BJ (cell line): ENCODE data around the gene FAM53A. TPM values are rescaled to one million over a fixed set of nuclear protein-coding genes. Genes with fewer than 3 reads are reported as not detected.

Experiments used
- CTCF ChIA-PET: fragments of 350-600 bp; formaldehyde crosslinking; extraction: SDS; loops from one replicate; lab custom pipeline; 2021; ENCODE audit warnings: antibody characterized with exemption, inconsistent platforms; lab: Yijun Ruan, JAX
- POLR2A ChIA-PET: fragments of 300-600 bp; sonication (Branson Sonifier 250); formaldehyde crosslinking; extraction: SDS; loops from one replicate; lab custom pipeline; 2021; ENCODE audit warnings: antibody characterized with exemption; lab: Charles Lee
- DNase-seq: peaks from one replicate; pipeline ENCODE4 v3.0.0-alpha.2; 2011; ENCODE audit warnings: low read depth
- H3K27me3 ChIP-seq: 2 replicates; pipeline ENCODE4 v1.6.0; 2011; ENCODE audit warnings: low read length; ENCODE audit not compliant: control insufficient read depth, insufficient read depth
- H3K36me3 ChIP-seq: 2 replicates; pipeline ENCODE4 v1.5.1; 2011; ENCODE audit warnings: low read length; ENCODE audit not compliant: control insufficient read depth, insufficient read depth
- H3K4me3 ChIP-seq: 2 replicates; pipeline ENCODE4 v1.5.1; 2011; ENCODE audit warnings: low read depth, mild to moderate bottlenecking, control low read depth, low read length
- polyA plus RNA-seq: library from polyadenylated mRNA; depleted of rRNA; stranded (reverse); fragments of >200 nt; gene quantifications from 2 replicates; pipeline ENCODE4 v1.2.3, GENCODE V29; 2011
- TF ChIP-seq, protein P1 (sequence below): IDR thresholded peaks from 2 replicates; pipeline ENCODE4 v1.5.1; 2011; ENCODE audit warnings: low read depth, mild to moderate bottlenecking, control low read depth, inconsistent platforms, low read length, moderate library complexity; ENCODE audit not compliant: insufficient read depth

The FAM53A gene
- polyA plus RNA-seq, 1 experiment: 3.7 TPM

DNA sequence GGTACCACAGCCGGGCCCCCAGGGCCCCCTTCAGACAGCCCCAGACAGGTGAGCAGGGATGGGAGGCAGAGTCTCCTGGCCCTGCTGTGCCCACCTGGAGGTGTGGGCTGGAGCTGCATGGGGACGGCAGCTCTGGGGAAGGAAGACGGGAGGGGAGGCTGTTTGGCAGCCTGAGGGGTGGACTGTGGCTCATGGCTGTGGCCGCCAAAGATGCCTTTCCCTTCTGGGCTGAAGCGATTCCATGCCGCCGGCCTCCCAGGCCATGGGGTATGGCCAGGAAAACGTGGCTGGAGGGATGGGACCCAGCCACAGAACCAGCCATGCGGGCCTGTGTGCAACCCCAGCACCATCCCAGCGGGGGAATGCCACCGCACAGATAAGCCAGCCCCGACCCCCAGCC lies 65.7 kb downstream of the FAM53A start:
- no peak overlapping the region for H3K4me3 ChIP-seq
- TF ChIP-seq, protein P1, sequence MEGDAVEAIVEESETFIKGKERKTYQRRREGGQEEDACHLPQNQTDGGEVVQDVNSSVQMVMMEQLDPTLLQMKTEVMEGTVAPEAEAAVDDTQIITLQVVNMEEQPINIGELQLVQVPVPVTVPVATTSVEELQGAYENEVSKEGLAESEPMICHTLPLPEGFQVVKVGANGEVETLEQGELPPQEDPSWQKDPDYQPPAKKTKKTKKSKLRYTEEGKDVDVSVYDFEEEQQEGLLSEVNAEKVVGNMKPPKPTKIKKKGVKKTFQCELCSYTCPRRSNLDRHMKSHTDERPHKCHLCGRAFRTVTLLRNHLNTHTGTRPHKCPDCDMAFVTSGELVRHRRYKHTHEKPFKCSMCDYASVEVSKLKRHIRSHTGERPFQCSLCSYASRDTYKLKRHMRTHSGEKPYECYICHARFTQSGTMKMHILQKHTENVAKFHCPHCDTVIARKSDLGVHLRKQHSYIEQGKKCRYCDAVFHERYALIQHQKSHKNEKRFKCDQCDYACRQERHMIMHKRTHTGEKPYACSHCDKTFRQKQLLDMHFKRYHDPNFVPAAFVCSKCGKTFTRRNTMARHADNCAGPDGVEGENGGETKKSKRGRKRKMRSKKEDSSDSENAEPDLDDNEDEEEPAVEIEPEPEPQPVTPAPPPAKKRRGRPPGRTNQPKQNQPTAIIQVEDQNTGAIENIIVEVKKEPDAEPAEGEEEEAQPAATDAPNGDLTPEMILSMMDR: no peak
- ChIA-PET CTCF (interaction anchor here (2.6 kb wide), 1 partner anchor 12 kb away, joined by 15 read pairs; no protein-coding TSS in a partner anchor), POLR2A (no interaction called here)
- H3K36me3 ChIP-seq: no peaks in the 10 kb centered on the region
- DNase-seq: no peak
- H3K27me3 ChIP-seq: no peaks in the 10 kb centered on the region

DNA sequence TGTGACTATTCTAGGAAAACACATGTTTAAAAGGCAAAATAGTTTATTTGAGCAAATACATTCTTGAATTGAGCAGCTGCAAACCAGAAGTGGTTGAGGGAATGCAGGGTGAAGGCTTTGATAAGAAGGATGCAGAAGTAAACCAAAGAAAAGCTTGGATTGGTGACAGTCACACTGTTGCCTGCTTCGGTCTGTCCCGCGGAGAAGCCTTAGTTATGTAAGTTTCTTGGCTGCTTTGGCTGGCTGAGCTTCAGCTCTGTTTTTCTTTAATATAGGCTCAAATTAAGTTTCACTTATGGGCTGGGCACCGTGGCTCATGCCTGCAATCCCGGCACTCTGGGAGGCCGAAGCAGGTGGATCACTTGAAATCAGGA lies 67.6 kb downstream of the FAM53A start:
- H3K27me3 ChIP-seq: no peaks in the 10 kb centered on the region
- no peak for DNase-seq
- TF ChIP-seq, protein P1: no peak
- ChIA-PET POLR2A (interaction anchor here (0.5 kb wide), 1 partner anchor 368 kb away, joined by 4 read pairs; no protein-coding TSS in a partner anchor), CTCF (interaction anchor here (0.8 to 2.6 kb wide), 2 partner anchors 11 to 13 kb away, joined by 3 to 15 read pairs; no protein-coding TSS in a partner anchor)
- no peaks in the 10 kb centered on the region for H3K36me3 ChIP-seq
- H3K4me3 ChIP-seq: no peak overlapping the region

DNA sequence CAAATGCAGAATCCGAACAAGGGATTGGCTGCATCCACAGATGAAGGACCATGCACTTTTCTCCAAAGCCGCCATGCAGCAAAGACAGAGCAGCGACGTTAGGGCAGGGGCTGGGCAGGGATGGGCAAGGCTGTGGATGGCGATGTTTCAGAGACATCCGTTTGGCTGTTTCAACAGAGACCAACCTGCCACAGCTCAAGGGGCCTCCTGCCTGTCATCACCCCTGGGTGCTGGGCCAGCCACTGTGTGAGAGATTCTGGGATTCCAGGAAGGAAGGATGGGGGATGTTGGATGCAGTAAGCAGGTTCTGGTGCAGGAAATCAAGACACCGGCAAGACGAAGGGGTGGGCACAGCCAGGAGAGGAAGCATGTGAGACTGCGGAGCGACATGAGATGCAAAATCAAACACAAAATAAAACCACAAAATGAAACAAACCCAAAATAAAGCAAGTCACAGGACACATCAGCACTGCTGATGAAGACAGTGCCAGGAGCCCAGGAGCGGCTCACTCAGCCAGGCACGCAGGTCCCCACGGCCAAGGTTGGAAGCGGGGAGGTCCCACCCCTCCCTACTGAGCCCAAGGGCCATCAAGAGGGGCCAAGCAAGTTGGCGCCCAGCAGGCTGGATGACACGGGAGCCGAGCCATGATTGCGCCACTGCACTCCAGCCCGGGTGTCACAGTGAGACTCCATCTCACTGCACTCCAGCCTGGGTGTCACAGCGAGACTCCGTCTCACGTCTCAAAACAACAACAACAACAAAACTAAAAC lies 68.1 kb downstream of the FAM53A start:
- CTCF ChIA-PET: interaction anchor here (0.8 to 2.6 kb wide), 2 partner anchors 12 to 14 kb away, joined by 3 to 15 read pairs; no protein-coding TSS in a partner anchor
- POLR2A ChIA-PET: no interaction called here
- Histone ChIP-seq H3K4me3 (no peak overlapping the region), H3K36me3 (no peaks in the 10 kb centered on the region), H3K27me3 (no peaks in the 10 kb centered on the region)
- TF ChIP-seq, protein P1: no peak
- no peak for DNase-seq

DNA sequence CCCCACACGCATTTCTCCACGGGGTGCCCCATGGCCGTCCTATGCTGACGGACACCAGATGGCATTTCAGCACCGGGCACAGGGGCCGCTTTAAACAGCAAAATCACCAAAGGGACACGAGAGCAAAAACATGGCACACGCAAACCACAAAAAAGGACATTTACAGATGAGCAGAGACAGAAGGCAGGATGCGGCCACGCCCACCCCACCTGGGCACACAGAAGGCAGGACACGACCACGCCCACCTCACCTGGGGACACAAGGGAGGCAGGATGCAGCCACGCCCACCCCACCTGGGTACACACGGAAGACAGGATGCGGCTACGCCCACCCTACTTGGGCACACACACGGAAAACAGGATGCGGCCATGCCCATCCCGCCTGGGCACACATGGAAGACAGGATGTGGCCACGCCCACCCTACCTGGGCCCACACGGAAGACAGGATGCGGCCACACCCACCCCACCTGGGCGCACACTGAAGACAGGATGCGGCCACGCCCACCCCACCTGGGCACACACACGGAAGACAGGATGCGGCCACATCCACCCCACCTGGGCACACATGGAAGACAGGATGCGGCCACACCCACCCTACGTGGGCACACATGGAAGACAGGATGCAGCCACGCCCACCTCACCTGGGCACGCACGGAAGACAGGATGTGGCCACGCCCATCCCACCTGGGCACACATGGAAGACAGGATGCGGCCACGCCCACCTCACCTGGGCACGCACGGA lies 69.1 kb downstream of the FAM53A start:
- no peak for DNase-seq
- ChIA-PET CTCF (no interaction called here), POLR2A (no interaction called here)
- H3K4me3 ChIP-seq: no peak overlapping the region
- H3K36me3 ChIP-seq: no peaks in the 10 kb centered on the region
- TF ChIP-seq, protein P1: no peak
- H3K27me3 ChIP-seq: no peaks in the 10 kb centered on the region

DNA sequence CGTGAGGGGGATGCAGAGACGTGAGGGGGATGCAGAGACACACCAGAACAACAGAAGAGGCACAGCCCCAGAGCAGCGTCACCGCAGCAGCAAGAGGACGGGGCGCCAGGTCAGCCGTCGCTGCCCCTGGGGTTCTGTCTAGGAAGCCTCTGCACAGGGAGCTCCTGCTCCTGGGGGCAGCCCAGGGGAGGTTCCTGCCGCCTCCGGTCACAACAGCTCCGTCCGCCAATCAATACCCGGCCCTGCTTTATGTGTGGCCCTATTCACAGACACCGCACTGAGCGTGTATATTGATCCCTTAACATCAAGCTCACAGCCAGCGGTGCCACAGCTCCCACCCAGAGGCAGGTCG lies 69.6 kb downstream of the FAM53A start:
- Histone ChIP-seq H3K4me3 (no peak overlapping the region), H3K36me3 (no peaks in the 10 kb centered on the region), H3K27me3 (no peaks in the 10 kb centered on the region)
- DNase-seq: no peak
- TF ChIP-seq, protein P1: no peak
- ChIA-PET CTCF (no interaction called here), POLR2A (no interaction called here)
